Measurements from ENCODE around the gene THUMPD3.
A peak's percentile ranks its signal among the peaks of the same experiment; 100 is the strongest.

Gene THUMPD3

DNA sequence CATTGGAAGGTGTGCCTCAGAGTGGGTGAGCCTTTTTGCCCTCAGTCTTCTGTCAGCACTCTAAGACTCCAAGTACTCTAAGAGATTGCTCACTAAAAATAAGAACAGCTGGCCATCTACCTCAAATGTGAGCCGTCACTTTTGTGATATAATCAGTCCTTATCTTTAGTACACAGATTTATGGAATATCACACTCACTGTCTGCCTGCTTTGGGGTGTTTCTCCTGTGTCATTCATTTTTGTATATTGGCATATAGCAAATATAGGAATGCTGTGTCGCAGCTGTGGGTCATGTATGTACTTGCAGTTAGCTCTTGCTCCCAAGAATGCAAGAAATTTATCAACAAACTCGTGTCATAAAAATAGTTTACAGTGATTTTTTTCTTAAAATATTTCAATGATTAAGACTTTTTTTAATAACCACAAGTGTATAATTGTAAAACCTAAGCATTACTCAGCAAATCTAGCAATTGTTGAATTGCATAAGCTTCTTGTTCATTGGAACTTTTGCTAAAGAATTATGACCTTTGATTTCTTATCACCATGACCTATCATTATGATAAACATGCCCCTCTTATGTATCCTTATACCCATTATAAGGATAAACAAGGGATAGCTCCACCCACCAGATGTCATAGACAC is 53.4 kb downstream of the THUMPD3 start (continued):
- TF ChIP-seq, protein P1, sequence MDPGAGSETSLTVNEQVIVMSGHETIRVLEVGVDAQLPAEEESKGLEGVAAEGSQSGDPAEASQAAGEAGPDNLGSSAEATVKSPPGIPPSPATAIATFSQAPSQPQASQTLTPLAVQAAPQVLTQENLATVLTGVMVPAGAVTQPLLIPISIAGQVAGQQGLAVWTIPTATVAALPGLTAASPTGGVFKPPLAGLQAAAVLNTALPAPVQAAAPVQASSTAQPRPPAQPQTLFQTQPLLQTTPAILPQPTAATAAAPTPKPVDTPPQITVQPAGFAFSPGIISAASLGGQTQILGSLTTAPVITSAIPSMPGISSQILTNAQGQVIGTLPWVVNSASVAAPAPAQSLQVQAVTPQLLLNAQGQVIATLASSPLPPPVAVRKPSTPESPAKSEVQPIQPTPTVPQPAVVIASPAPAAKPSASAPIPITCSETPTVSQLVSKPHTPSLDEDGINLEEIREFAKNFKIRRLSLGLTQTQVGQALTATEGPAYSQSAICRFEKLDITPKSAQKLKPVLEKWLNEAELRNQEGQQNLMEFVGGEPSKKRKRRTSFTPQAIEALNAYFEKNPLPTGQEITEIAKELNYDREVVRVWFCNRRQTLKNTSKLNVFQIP (CRISPR knock-in tag; IDR thresholded peaks at IDR 0.05; ENCODE audit: borderline replicate concordance, low read depth) = no peak
- TF ChIP-seq RARB (CRISPR knock-in tag; IDR thresholded peaks at IDR 0.05) (no peak), ARNTL (CRISPR knock-in tag; IDR thresholded peaks at IDR 0.05; ENCODE audit: borderline replicate concordance, low read depth) (no peak), SNAI2 (CRISPR knock-in tag; IDR thresholded peaks at IDR 0.05) (no peak), ISL1 (CRISPR knock-in tag; IDR thresholded peaks at IDR 0.05) (no peak), TOX (CRISPR knock-in tag; IDR thresholded peaks at IDR 0.05; ENCODE audit: borderline replicate concordance) (no peak), ZNF8 (CRISPR knock-in tag; IDR thresholded peaks at IDR 0.05) (no peak), ZFP3 (CRISPR knock-in tag; IDR thresholded peaks at IDR 0.05) (no peak)
- TF ChIP-seq, protein P2, sequence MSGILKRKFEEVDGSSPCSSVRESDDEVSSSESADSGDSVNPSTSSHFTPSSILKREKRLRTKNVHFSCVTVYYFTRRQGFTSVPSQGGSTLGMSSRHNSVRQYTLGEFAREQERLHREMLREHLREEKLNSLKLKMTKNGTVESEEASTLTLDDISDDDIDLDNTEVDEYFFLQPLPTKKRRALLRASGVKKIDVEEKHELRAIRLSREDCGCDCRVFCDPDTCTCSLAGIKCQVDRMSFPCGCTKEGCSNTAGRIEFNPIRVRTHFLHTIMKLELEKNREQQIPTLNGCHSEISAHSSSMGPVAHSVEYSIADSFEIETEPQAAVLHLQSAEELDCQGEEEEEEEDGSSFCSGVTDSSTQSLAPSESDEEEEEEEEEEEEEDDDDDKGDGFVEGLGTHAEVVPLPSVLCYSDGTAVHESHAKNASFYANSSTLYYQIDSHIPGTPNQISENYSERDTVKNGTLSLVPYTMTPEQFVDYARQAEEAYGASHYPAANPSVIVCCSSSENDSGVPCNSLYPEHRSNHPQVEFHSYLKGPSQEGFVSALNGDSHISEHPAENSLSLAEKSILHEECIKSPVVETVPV (CRISPR knock-in tag; IDR thresholded peaks at IDR 0.05) = no peak

DNA sequence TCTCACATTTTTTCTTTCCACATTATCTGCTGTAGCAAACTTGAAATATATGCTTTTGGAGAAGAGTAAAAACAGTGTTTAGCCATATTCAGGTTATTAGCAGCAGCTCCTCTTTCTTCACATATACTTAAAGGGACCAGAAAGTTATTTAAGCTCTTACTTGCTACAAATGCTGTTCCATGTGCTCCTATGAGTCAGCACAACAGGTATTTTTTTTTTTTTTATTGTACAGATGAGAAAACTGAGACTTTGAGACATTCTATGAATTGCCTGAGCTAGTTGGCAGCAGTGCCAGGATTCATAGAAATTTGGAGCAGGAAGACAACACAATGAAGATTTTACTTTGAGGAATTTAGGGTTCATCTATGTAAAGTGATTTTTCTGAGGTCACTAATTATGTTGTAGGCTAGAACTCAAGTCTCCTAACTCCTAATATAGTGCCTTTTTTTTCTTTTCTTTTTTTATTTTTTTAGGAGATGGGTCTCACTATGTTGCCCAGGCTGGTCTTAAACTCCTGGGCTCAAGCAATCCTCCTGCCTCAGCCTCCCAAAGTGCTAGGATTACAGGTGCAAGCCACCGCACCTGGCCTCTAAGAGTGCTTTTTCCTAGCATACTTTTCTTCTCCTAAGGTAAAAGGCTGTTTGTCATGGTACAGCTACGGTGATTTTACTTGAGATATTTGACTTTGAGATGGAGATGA is 58.1 kb downstream of the THUMPD3 start:
- TF ChIP-seq, protein P3, sequence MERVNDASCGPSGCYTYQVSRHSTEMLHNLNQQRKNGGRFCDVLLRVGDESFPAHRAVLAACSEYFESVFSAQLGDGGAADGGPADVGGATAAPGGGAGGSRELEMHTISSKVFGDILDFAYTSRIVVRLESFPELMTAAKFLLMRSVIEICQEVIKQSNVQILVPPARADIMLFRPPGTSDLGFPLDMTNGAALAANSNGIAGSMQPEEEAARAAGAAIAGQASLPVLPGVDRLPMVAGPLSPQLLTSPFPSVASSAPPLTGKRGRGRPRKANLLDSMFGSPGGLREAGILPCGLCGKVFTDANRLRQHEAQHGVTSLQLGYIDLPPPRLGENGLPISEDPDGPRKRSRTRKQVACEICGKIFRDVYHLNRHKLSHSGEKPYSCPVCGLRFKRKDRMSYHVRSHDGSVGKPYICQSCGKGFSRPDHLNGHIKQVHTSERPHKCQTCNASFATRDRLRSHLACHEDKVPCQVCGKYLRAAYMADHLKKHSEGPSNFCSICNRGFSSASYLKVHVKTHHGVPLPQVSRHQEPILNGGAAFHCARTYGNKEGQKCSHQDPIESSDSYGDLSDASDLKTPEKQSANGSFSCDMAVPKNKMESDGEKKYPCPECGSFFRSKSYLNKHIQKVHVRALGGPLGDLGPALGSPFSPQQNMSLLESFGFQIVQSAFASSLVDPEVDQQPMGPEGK (CRISPR knock-in tag; IDR thresholded peaks at IDR 0.05; ENCODE audit: borderline replicate concordance) = no peak
- 0 out of 2 replicates have a peak, but pooled peaks have one; percentile 15 for TF ChIP-seq ISL1 (CRISPR knock-in tag; IDR thresholded peaks at IDR 0.05)
- ATAC-seq = peak; percentile 10; the same call in 2 of the 3 replicates

DNA sequence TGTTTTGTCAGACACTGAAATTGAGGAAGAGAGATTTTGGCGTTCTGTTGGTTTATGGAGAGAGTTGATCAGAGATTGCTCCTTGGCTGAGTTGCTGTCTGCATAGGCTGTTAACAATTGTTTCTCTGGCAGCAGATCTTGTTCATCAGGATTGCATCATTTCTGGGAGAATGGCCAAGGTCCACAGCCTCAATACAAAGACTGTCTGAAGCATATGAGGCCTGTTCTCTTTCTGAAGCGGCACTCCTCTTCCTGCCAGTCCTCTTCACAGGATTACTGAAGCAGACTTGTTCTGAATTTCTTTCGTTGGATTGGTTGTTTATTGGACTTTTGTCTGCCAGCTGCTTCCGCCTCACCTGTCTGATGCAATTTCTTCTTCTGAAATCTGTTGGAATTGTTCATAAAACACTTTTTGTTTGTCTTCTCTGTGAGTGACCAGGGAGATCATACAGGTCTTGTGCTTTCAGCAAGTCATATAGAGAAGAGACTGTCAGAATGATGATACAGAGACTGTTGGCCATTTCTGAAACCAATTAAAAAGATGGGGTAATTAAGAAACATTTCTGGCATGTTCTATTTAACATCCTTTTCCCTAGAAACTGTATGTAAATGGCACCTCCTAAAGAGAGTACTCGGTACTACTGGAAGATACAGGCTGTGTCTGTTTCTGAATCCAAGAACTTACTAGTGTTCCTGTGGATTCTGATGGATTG is 60.0 kb downstream of the THUMPD3 start:
- TF ChIP-seq RARB (CRISPR knock-in tag; IDR thresholded peaks at IDR 0.05) = no peak
- TF ChIP-seq ZNF8 (CRISPR knock-in tag; IDR thresholded peaks at IDR 0.05) = no peak
- peak; percentile 51 for TF ChIP-seq ISL1 (CRISPR knock-in tag; IDR thresholded peaks at IDR 0.05)
- no peak for TF ChIP-seq ZC3H10 (CRISPR knock-in tag; IDR thresholded peaks at IDR 0.05)
- no peak for TF ChIP-seq ZFP30 (CRISPR knock-in tag; IDR thresholded peaks at IDR 0.05)
- TF ChIP-seq TOX (CRISPR knock-in tag; IDR thresholded peaks at IDR 0.05; ENCODE audit: borderline replicate concordance) = no peak
- TF ChIP-seq TCF4 (CRISPR knock-in tag; IDR thresholded peaks at IDR 0.05; ENCODE audit: borderline replicate concordance) = peak; percentile 48; the same call in 1 of the 2 replicates
- TF ChIP-seq, protein P1 (CRISPR knock-in tag; IDR thresholded peaks at IDR 0.05; ENCODE audit: borderline replicate concordance, low read depth) = no peak
- TF ChIP-seq, protein P4, sequence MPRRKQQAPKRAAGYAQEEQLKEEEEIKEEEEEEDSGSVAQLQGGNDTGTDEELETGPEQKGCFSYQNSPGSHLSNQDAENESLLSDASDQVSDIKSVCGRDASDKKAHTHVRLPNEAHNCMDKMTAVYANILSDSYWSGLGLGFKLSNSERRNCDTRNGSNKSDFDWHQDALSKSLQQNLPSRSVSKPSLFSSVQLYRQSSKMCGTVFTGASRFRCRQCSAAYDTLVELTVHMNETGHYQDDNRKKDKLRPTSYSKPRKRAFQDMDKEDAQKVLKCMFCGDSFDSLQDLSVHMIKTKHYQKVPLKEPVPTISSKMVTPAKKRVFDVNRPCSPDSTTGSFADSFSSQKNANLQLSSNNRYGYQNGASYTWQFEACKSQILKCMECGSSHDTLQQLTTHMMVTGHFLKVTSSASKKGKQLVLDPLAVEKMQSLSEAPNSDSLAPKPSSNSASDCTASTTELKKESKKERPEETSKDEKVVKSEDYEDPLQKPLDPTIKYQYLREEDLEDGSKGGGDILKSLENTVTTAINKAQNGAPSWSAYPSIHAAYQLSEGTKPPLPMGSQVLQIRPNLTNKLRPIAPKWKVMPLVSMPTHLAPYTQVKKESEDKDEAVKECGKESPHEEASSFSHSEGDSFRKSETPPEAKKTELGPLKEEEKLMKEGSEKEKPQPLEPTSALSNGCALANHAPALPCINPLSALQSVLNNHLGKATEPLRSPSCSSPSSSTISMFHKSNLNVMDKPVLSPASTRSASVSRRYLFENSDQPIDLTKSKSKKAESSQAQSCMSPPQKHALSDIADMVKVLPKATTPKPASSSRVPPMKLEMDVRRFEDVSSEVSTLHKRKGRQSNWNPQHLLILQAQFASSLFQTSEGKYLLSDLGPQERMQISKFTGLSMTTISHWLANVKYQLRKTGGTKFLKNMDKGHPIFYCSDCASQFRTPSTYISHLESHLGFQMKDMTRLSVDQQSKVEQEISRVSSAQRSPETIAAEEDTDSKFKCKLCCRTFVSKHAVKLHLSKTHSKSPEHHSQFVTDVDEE (CRISPR knock-in tag; IDR thresholded peaks at IDR 0.05) = no peak
- TF ChIP-seq, protein P2 (CRISPR knock-in tag; IDR thresholded peaks at IDR 0.05) = no peak
- TF ChIP-seq ZNF565 (CRISPR knock-in tag; conservative IDR thresholded peaks at IDR 0.05; ENCODE audit: low read depth) = no peak
- TF ChIP-seq ARNTL (CRISPR knock-in tag; IDR thresholded peaks at IDR 0.05; ENCODE audit: borderline replicate concordance, low read depth) = no peak
- TF ChIP-seq ESRRG (CRISPR knock-in tag; IDR thresholded peaks at IDR 0.05) = no peak
- TF ChIP-seq, protein P5, sequence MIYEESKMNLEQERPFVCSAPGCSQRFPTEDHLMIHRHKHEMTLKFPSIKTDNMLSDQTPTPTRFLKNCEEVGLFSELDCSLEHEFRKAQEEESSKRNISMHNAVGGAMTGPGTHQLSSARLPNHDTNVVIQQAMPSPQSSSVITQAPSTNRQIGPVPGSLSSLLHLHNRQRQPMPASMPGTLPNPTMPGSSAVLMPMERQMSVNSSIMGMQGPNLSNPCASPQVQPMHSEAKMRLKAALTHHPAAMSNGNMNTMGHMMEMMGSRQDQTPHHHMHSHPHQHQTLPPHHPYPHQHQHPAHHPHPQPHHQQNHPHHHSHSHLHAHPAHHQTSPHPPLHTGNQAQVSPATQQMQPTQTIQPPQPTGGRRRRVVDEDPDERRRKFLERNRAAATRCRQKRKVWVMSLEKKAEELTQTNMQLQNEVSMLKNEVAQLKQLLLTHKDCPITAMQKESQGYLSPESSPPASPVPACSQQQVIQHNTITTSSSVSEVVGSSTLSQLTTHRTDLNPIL (CRISPR knock-in tag; IDR thresholded peaks at IDR 0.05; ENCODE audit: low read depth) = 0 out of 2 replicates have a peak, but pooled peaks have one; percentile 44
- no peak for TF ChIP-seq GLIS3 (CRISPR knock-in tag; IDR thresholded peaks at IDR 0.05)
- peak; percentile 97 for ATAC-seq
